Measurements from ENCODE around the gene LMBRD1.

Gene LMBRD1

GRCh38 chr6:69820018-69820417 lies 23.2 kb upstream of the LMBRD1 start:
- H3K4me2 ChIP-seq (ENCODE audit: insufficient read depth, low read length): no peak overlapping the region
- H3K27ac ChIP-seq (ENCODE audit: low read length): no peak overlapping the region
- no peaks in the 10 kb centered on the region for H3K9me3 ChIP-seq (ENCODE audit: insufficient read depth, low read length, severe bottlenecking)
- no peak for ATAC-seq (ENCODE audit: insufficient read depth, low read depth)
- H2AFZ ChIP-seq (ENCODE audit: low read depth, low read length): no peak overlapping the region
- no peak overlapping the region for H3K9ac ChIP-seq (ENCODE audit: low read depth, low read length)
- H4K20me1 ChIP-seq (ENCODE audit: insufficient read depth, low read length): no peaks in the 10 kb centered on the region
- no peaks in the 10 kb centered on the region for H3K36me3 ChIP-seq (ENCODE audit: insufficient read depth, low read length)
- no peaks in the 10 kb centered on the region for H3K79me2 ChIP-seq (ENCODE audit: insufficient read depth, low read length)
- no peak for TF ChIP-seq EZH2 (IDR thresholded peaks at IDR 0.05; ENCODE audit: borderline replicate concordance, low read depth, low read length, severe bottlenecking)
- TF ChIP-seq, protein P1, sequence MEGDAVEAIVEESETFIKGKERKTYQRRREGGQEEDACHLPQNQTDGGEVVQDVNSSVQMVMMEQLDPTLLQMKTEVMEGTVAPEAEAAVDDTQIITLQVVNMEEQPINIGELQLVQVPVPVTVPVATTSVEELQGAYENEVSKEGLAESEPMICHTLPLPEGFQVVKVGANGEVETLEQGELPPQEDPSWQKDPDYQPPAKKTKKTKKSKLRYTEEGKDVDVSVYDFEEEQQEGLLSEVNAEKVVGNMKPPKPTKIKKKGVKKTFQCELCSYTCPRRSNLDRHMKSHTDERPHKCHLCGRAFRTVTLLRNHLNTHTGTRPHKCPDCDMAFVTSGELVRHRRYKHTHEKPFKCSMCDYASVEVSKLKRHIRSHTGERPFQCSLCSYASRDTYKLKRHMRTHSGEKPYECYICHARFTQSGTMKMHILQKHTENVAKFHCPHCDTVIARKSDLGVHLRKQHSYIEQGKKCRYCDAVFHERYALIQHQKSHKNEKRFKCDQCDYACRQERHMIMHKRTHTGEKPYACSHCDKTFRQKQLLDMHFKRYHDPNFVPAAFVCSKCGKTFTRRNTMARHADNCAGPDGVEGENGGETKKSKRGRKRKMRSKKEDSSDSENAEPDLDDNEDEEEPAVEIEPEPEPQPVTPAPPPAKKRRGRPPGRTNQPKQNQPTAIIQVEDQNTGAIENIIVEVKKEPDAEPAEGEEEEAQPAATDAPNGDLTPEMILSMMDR (IDR thresholded peaks at IDR 0.05; ENCODE audit: borderline replicate concordance, extremely low read depth, low read length, poor library complexity, severe bottlenecking): no peak
- no peak overlapping the region for H3K4me3 ChIP-seq (ENCODE audit: low read depth in 1 of 2, low read length in 2 of 2)
- H3K27me3 ChIP-seq (ENCODE audit: insufficient read depth, low read length, poor library complexity): no peaks in the 10 kb centered on the region
- no peaks in the 10 kb centered on the region for H3K4me1 ChIP-seq (ENCODE audit: insufficient read depth, low read length)
- no peak for DNase-seq

GRCh38 chr6:69819138-69819537 lies 22.3 kb upstream of the LMBRD1 start:
- H3K4me2 ChIP-seq (ENCODE audit: insufficient read depth, low read length): no peak overlapping the region
- no peaks in the 10 kb centered on the region for H4K20me1 ChIP-seq (ENCODE audit: insufficient read depth, low read length)
- no peaks in the 10 kb centered on the region for H3K36me3 ChIP-seq (ENCODE audit: insufficient read depth, low read length)
- H2AFZ ChIP-seq (ENCODE audit: low read depth, low read length): no peak overlapping the region
- ATAC-seq (ENCODE audit: insufficient read depth, low read depth) (no peak), DNase-seq (no peak)
- H3K27ac ChIP-seq (ENCODE audit: low read length): no peak overlapping the region
- H3K4me1 ChIP-seq (ENCODE audit: insufficient read depth, low read length): no peaks in the 10 kb centered on the region
- no peaks in the 10 kb centered on the region for H3K79me2 ChIP-seq (ENCODE audit: insufficient read depth, low read length)
- H3K4me3 ChIP-seq (ENCODE audit: low read depth in 1 of 2, low read length in 2 of 2): no peak overlapping the region
- H3K27me3 ChIP-seq (ENCODE audit: insufficient read depth, low read length, poor library complexity): no peaks in the 10 kb centered on the region
- H3K9ac ChIP-seq (ENCODE audit: low read depth, low read length): no peak overlapping the region
- no peaks in the 10 kb centered on the region for H3K9me3 ChIP-seq (ENCODE audit: insufficient read depth, low read length, severe bottlenecking)
- TF ChIP-seq, protein P1 (IDR thresholded peaks at IDR 0.05; ENCODE audit: borderline replicate concordance, extremely low read depth, low read length, poor library complexity, severe bottlenecking): no peak
- TF ChIP-seq EZH2 (IDR thresholded peaks at IDR 0.05; ENCODE audit: borderline replicate concordance, low read depth, low read length, severe bottlenecking): no peak

GRCh38 chr6:69818223-69818930 lies 21.6 kb upstream of the LMBRD1 start:
- DNase-seq (no peak), ATAC-seq (ENCODE audit: insufficient read depth, low read depth) (no peak)
- TF ChIP-seq, protein P1 (IDR thresholded peaks at IDR 0.05; ENCODE audit: borderline replicate concordance, extremely low read depth, low read length, poor library complexity, severe bottlenecking): no peak
- no peak for TF ChIP-seq EZH2 (IDR thresholded peaks at IDR 0.05; ENCODE audit: borderline replicate concordance, low read depth, low read length, severe bottlenecking)
- Histone ChIP-seq H3K27ac (ENCODE audit: low read length) (no peak overlapping the region), H3K27me3 (ENCODE audit: insufficient read depth, low read length, poor library complexity) (no peaks in the 10 kb centered on the region), H2AFZ (ENCODE audit: low read depth, low read length) (no peak overlapping the region), H3K36me3 (ENCODE audit: insufficient read depth, low read length) (no peaks in the 10 kb centered on the region), H4K20me1 (ENCODE audit: insufficient read depth, low read length) (no peaks in the 10 kb centered on the region), H3K9ac (ENCODE audit: low read depth, low read length) (no peak overlapping the region), H3K4me1 (ENCODE audit: insufficient read depth, low read length) (no peaks in the 10 kb centered on the region), H3K4me3 (ENCODE audit: low read depth in 1 of 2, low read length in 2 of 2) (no peak overlapping the region), H3K79me2 (ENCODE audit: insufficient read depth, low read length) (no peaks in the 10 kb centered on the region), H3K9me3 (ENCODE audit: insufficient read depth, low read length, severe bottlenecking) (no peaks in the 10 kb centered on the region), H3K4me2 (ENCODE audit: insufficient read depth, low read length) (no peak overlapping the region)
